Peyer's patch (tissue), 4 donors: ENCODE data around the gene PANX2. TPM values are rescaled to one million over a fixed set of nuclear protein-coding genes. Genes with fewer than 3 reads are reported as not detected.
"Not testable (repeated sequence)": the region's sequence is repeated elsewhere in the genome, so short reads cannot be mapped to it uniquely, and the experiment has no call there.

ENCODE experiments used
- DNase-seq, 3 donors: peaks; one replicate each; pipeline ENCODE4 v3.0.0-alpha.2; 2017 to 2019
- H3K27ac ChIP-seq, 4 donors: fragments of 200-600 bp; sonication (generic); one replicate each; pipeline ENCODE4 v1.5.1; 2016 to 2019
- H3K27me3 ChIP-seq, 2 donors: fragments of 200-600 bp; sonication (generic); one replicate each; pipeline ENCODE4 v1.5.1; 2019
- H3K36me3 ChIP-seq, 3 donors: fragments of 200-600 bp; sonication (generic); one replicate each; pipeline ENCODE4 v1.5.1; 2016 to 2019
- H3K4me1 ChIP-seq, 4 donors: fragments of 200-600 bp; sonication (generic); one replicate each; pipeline ENCODE4 v1.5.1; 2016 to 2019
- H3K4me3 ChIP-seq, 4 donors: fragments of 200-600 bp; sonication (generic); 1 replicate in 3 of 4; 2 replicates in 1 of 4; pipeline ENCODE4 v1.5.1; 2016 to 2019; ENCODE audit warnings: mild to moderate bottlenecking in 1 of 4
- H3K9me3 ChIP-seq, 4 donors: fragments of 200-600 bp; sonication (generic); one replicate each; pipeline ENCODE4 v1.5.1; 2016 to 2019; ENCODE audit warnings: mild to moderate bottlenecking in 1 of 4
- POLR2A ChIP-seq, 2 donors: fragments of 450-650 bp; IDR thresholded peaks; one replicate each; pipeline ENCODE4 v1.5.1; 2017; ENCODE audit warnings: antibody characterized with exemption in 2 of 2, mild to moderate bottlenecking in 2 of 2, moderate library complexity in 2 of 2
- total RNA-seq, 4 donors: library from RNA; depleted of rRNA; stranded (reverse); fragments of >200 nt; gene quantifications; one replicate each; pipeline ENCODE4 v1.1.0, GENCODE V29; 2016
- TF ChIP-seq, protein P1 (sequence below), 6 experiments: fragments of 450-650 bp in 4 of 6; fragments of 200-600 bp in 2 of 6; sonication (generic) in 1 of 6; IDR thresholded peaks; one replicate each; pipeline ENCODE4 v1.5.1; 2017 to 2019; ENCODE audit warnings: antibody characterized with exemption in 6 of 6, mild to moderate bottlenecking in 3 of 6, moderate library complexity in 1 of 6

The PANX2 gene
- total RNA-seq, 4 donors from 2014 or later: 0.40 TPM; not detected in 3

DNA sequence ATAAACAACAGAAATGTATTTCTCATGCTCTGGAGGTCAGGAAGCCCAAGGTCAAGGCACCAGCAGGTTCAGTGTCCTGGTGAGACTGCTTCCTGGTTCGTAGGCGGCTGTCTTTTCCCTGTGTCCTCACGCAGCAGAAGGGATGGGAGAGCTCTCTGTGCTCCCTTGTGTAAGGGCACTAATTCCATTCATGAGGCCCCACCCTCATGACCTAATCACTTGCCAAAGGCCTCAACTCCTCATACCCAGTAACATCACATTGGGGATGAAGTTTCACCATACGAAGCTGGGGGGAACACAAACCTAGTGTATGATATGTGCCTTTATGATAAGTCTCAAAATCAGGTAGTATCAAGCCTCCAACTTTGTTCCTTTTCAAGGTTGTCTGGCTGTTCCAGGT, 38.6 kb upstream of the PANX2 start:
- TF ChIP-seq POLR2A (IDR thresholded peaks at IDR 0.05): no peak
- TF ChIP-seq, protein P1, sequence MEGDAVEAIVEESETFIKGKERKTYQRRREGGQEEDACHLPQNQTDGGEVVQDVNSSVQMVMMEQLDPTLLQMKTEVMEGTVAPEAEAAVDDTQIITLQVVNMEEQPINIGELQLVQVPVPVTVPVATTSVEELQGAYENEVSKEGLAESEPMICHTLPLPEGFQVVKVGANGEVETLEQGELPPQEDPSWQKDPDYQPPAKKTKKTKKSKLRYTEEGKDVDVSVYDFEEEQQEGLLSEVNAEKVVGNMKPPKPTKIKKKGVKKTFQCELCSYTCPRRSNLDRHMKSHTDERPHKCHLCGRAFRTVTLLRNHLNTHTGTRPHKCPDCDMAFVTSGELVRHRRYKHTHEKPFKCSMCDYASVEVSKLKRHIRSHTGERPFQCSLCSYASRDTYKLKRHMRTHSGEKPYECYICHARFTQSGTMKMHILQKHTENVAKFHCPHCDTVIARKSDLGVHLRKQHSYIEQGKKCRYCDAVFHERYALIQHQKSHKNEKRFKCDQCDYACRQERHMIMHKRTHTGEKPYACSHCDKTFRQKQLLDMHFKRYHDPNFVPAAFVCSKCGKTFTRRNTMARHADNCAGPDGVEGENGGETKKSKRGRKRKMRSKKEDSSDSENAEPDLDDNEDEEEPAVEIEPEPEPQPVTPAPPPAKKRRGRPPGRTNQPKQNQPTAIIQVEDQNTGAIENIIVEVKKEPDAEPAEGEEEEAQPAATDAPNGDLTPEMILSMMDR (IDR thresholded peaks at IDR 0.05): no peak
- H3K4me1 ChIP-seq: no peaks in the 10 kb centered on the region
- H3K36me3 ChIP-seq: no peaks in the 10 kb centered on the region
- no peaks in the 10 kb centered on the region for H3K27me3 ChIP-seq
- H3K9me3 ChIP-seq: no peaks in the 10 kb centered on the region
- H3K4me3 ChIP-seq: no peak overlapping the region
- DNase-seq: no peak
- no peak overlapping the region for H3K27ac ChIP-seq

DNA sequence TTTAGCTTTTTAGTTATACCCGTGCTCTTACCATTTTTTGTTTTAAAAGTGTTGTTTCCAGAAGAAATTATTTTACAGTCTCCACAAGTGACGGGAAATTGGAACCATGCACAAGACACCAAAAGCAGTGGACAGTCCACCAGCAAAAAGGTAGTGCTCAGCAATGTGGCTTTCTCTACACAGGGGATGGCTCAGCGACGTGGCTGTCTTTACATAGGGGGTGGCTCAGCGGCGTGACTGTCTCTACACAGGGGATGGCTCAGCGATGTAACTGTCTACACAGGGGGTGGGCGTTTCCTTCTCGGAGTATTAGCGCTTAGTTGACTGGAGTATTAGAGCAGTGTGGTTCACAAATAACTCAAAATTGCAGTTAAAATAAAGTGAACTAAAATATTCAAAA, 36.0 kb upstream of the PANX2 start:
- no peak for DNase-seq
- TF ChIP-seq POLR2A (IDR thresholded peaks at IDR 0.05): no peak
- TF ChIP-seq, protein P1 (IDR thresholded peaks at IDR 0.05): no peak
- no peak overlapping the region for H3K27ac ChIP-seq
- no peaks in the 10 kb centered on the region for H3K9me3 ChIP-seq
- no peak overlapping the region for H3K4me3 ChIP-seq
- H3K4me1 ChIP-seq: no peaks in the 10 kb centered on the region
- no peaks in the 10 kb centered on the region for H3K36me3 ChIP-seq
- no peaks in the 10 kb centered on the region for H3K27me3 ChIP-seq

- H3K27ac ChIP-seq: no peak overlapping the region
- no peaks in the 10 kb centered on the region for H3K27me3 ChIP-seq
- H3K9me3 ChIP-seq: no peaks in the 10 kb centered on the region
- no peaks in the 10 kb centered on the region for H3K4me1 ChIP-seq
- no peaks in the 10 kb centered on the region for H3K36me3 ChIP-seq
- DNase-seq: no peak
- no peak for TF ChIP-seq POLR2A (IDR thresholded peaks at IDR 0.05)
- TF ChIP-seq, protein P1 (IDR thresholded peaks at IDR 0.05): no peak
- H3K4me3 ChIP-seq: no peak overlapping the region
Observed at GRCh38 chr22:50136581-50137015, 33.9 kb upstream of the PANX2 start.

DNA sequence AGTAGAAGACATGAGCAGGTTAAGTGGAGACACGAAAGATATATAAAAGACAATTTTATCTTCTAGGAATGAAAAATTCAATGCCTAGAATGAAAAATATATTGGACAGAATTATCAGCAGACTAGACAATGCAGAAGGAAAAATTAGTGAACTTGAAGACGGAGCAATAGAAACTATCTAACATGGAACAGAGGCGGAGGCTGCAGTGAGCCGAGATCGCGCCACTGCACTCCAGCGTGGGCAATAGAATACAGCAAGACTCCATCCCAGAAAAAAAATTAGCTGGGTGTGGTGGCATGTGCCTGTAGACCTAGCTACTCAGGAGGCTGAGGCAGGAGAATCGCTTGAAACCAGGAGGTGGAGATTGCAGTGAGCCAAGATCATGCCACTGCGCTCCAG, 33.3 kb upstream of the PANX2 start:
- H3K27me3 ChIP-seq, DNase-seq, H3K36me3 ChIP-seq, H3K9me3 ChIP-seq, H3K27ac ChIP-seq, H3K4me1 ChIP-seq, H3K4me3 ChIP-seq: not testable (repeated sequence)

DNA sequence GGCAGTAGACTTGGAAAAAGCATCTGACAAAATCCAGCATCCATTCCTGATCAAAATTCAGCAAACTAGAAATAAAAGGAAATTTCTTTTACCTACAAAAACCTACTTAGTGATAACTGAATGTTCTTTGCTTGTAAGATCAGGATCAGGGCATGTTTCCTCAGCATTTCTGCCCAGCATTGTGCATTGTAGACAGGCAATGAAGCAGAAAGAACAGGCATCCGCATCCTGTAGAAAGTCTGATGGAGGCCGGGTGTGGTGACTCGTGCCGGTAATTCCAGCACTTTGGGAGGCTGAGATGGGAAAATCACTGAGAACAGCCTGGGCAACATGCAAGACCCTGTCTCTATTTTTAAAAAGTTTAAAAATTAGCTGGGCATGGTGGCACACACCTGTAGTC, 32.5 kb upstream of the PANX2 start:
- Histone ChIP-seq H3K36me3 (no peaks in the 10 kb centered on the region), H3K4me1 (no peaks in the 10 kb centered on the region), H3K9me3 (no peaks in the 10 kb centered on the region), H3K27ac (no peak overlapping the region), H3K4me3 (no peak overlapping the region), H3K27me3 (no peaks in the 10 kb centered on the region)
- TF ChIP-seq POLR2A (IDR thresholded peaks at IDR 0.05): no peak
- TF ChIP-seq, protein P1 (IDR thresholded peaks at IDR 0.05): no peak
- no peak for DNase-seq

- Histone ChIP-seq H3K9me3 (no peaks in the 10 kb centered on the region), H3K4me1 (no peaks in the 10 kb centered on the region), H3K36me3 (no peaks in the 10 kb centered on the region), H3K4me3 (no peak overlapping the region), H3K27me3 (no peaks in the 10 kb centered on the region), H3K27ac (no peak overlapping the region)
- TF ChIP-seq, protein P1 (IDR thresholded peaks at IDR 0.05): no peak
- no peak for TF ChIP-seq POLR2A (IDR thresholded peaks at IDR 0.05)
- DNase-seq: no peak
Observed at GRCh38 chr22:50138988-50139387, 31.5 kb upstream of the PANX2 start.
